ENCODE results near the gene CENPS. TPM values are rescaled to one million over a fixed set of nuclear protein-coding genes. Genes with fewer than 3 reads are reported as not detected.

CENPS gene
- total and polyA plus RNA-seq, 9 of the 15 experiments (the other 6 are each of a cell fraction or from before 2014, with no cell fraction given): 10.2 to 36.0 (median 26.0) TPM

DNA sequence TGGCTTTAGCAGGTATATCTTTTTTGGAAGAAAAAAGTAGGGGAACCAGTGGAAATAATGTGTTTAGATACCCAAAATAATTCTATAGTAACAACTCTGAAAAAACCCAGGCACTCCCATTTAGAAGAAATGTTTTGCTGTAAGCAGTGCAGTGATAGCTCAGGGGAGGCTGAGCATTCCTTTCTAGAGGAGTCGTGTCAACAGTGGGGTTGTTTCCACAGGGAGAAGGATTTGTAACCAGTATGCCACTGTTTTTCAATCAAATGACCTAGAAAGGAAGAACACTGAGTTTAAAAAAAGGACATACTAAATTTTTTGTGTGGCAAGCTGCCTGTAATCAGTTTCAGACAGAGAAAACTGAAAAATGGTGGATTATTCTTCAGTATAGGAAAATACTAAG, 29.0 kb upstream of the CENPS start (continued):
- TF ChIP-seq, protein P1, sequence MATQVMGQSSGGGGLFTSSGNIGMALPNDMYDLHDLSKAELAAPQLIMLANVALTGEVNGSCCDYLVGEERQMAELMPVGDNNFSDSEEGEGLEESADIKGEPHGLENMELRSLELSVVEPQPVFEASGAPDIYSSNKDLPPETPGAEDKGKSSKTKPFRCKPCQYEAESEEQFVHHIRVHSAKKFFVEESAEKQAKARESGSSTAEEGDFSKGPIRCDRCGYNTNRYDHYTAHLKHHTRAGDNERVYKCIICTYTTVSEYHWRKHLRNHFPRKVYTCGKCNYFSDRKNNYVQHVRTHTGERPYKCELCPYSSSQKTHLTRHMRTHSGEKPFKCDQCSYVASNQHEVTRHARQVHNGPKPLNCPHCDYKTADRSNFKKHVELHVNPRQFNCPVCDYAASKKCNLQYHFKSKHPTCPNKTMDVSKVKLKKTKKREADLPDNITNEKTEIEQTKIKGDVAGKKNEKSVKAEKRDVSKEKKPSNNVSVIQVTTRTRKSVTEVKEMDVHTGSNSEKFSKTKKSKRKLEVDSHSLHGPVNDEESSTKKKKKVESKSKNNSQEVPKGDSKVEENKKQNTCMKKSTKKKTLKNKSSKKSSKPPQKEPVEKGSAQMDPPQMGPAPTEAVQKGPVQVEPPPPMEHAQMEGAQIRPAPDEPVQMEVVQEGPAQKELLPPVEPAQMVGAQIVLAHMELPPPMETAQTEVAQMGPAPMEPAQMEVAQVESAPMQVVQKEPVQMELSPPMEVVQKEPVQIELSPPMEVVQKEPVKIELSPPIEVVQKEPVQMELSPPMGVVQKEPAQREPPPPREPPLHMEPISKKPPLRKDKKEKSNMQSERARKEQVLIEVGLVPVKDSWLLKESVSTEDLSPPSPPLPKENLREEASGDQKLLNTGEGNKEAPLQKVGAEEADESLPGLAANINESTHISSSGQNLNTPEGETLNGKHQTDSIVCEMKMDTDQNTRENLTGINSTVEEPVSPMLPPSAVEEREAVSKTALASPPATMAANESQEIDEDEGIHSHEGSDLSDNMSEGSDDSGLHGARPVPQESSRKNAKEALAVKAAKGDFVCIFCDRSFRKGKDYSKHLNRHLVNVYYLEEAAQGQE (IDR thresholded peaks at IDR 0.05; ENCODE audit: borderline replicate concordance): no peak
- TF ChIP-seq, protein P1 (CRISPR knock-in tag; IDR thresholded peaks at IDR 0.05; ENCODE audit: low read depth): no peak

All from K562 (cell line).